Measurements from ENCODE around the gene RARG. TPM values are rescaled to one million over a fixed set of nuclear protein-coding genes. Genes with fewer than 3 reads are reported as not detected.

The RARG gene
- total RNA-seq, 4 donors from 2014 or later = 2.6 to 65.6 (median 28.9) TPM

DNA sequence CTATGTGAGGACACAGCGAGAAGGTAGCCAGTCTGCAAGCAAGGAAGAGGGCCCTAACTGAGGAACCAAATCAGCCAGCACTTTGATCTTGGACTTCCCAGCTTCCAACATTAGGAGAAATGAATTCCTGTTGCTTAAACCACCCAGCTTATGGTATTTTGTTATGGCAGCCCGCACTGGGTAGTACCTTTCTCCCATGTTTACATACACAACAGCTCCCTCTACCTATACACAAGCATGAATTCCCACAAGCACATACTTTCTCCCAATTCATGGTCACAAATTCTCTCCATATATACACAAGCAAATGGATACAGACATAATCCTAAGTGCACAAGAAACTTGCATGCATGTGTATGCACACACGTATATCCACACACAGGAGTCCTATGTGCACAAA lies 32.3 kb downstream of the RARG start:
- H3K27ac ChIP-seq = no peak overlapping the region
- no peak for DNase-seq
- TF ChIP-seq CTCF (IDR thresholded peaks at IDR 0.05) = no peak
- TF ChIP-seq POLR2A (IDR thresholded peaks at IDR 0.05) = no peak
- intact Hi-C loops (cut with DNase I; ENCODE audit: low total_unique reads) = loop anchor here (10.0 kb wide), 1 partner anchor 135 kb away; no protein-coding TSS in a partner anchor
- H3K9me3 ChIP-seq = no peaks in the 10 kb centered on the region
- H3K27me3 ChIP-seq = no peaks in the 10 kb centered on the region
- H3K4me1 ChIP-seq = peaks cover 0 to 6% of the 10 kb centered on the region in 2 donors
- no peak overlapping the region for H3K4me3 ChIP-seq
- no peaks in the 10 kb centered on the region for H3K36me3 ChIP-seq

DNA sequence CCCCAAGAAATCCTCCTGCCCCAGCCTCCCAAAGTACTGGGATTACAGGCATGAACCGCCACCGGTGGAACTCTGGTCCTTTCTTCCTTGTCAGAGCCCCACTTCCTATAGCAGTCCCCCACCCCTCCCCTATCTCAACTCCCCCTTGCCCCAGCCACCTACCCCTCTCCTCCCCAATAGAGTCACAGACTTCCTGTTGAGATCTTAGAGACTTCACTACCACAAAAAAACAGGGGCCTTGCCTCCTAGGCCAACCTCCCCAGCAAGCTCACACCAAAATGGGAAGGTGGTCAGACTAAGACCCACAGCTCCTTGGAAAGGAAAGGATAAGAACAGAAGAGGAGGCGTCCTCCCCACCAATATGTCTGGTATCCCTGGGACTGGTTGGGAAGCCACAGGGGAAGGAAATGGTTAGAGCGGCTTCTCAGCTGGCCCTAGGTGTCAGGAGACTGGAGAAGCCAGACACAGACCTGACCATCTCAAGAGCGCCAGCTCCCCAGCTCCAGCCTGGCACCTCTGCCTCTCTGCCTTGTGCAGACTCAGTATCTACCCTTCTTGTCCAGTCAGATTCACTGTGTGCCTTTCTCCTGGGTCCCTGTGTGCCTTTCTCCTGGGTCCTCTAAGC lies 33.4 kb downstream of the RARG start:
- Histone ChIP-seq H3K27ac (no peak overlapping the region), H3K9me3 (no peaks in the 10 kb centered on the region)
- intact Hi-C loops (cut with DNase I; ENCODE audit: low total_unique reads) = loop anchor here (10.0 kb wide), 1 partner anchor 134 kb away; no protein-coding TSS in a partner anchor

DNA sequence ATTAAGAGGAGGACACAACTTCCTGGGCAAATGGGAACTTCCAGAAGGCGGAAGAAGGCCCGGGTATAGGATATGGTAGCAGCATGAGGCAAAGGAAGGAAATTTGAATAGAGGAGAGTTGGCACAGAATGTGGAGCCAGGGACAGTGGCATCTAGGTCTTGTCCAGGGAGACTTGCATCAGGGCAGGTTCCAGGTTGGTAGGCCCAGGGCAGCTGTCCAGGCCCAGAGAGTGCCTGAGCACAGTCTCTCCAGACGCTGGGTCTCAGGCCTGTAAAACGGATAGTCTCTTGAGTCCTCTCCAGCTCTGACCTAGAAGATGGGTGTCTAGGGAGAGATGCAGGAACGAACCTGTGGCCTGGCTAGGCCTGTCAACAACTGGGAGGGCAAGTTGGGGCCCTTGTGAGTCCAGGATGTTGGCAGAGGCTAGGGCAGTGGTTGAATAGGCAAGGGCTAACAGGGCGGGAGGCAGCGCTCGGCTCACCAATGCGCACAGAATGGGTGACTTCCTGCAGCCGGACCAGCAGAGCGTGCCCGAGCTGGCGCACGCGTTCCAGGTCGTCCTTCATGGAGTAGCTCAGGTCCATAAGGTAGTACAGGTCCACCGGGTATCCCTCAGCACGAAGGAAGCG lies 34.9 kb downstream of the RARG start:
- Histone ChIP-seq H3K36me3 (no peaks in the 10 kb centered on the region), H3K9me3 (no peaks in the 10 kb centered on the region), H3K4me1 (peaks cover 0 to 6% of the 10 kb centered on the region in 2 donors), H3K27me3 (no peaks in the 10 kb centered on the region), H3K27ac (no peak overlapping the region), H3K4me3 (no peak overlapping the region)
- no peak for TF ChIP-seq CTCF (IDR thresholded peaks at IDR 0.05)
- TF ChIP-seq POLR2A (IDR thresholded peaks at IDR 0.05) = no peak
- no peak for DNase-seq
- intact Hi-C loops (cut with DNase I; ENCODE audit: low total_unique reads) = loop anchor here (10.0 kb wide), 1 partner anchor 132 kb away; no protein-coding TSS in a partner anchor

More for the DNA sequence above, 33.4 kb downstream of the RARG start:
- TF ChIP-seq POLR2A (IDR thresholded peaks at IDR 0.05) (no peak), CTCF (IDR thresholded peaks at IDR 0.05) (no peak)
- no peak for DNase-seq
- H3K36me3 ChIP-seq = no peaks in the 10 kb centered on the region
- H3K4me3 ChIP-seq = no peak overlapping the region
- no peaks in the 10 kb centered on the region for H3K27me3 ChIP-seq
- H3K4me1 ChIP-seq = peaks cover 0 to 6% of the 10 kb centered on the region in 2 donors

GRCh38 chr12:53196486-53196885 lies 35.5 kb downstream of the RARG start:
- H3K9me3 ChIP-seq = no peaks in the 10 kb centered on the region
- H3K36me3 ChIP-seq = no peaks in the 10 kb centered on the region
- intact Hi-C loops (cut with DNase I; ENCODE audit: low total_unique reads) = loop anchor here (10.0 kb wide), 1 partner anchor 132 kb away; no protein-coding TSS in a partner anchor
- no peaks in the 10 kb centered on the region for H3K27me3 ChIP-seq
- no peak overlapping the region for H3K4me3 ChIP-seq
- peaks cover 0 to 6% of the 10 kb centered on the region in 2 donors for H3K4me1 ChIP-seq
- no peak for TF ChIP-seq POLR2A (IDR thresholded peaks at IDR 0.05)
- TF ChIP-seq CTCF (IDR thresholded peaks at IDR 0.05) = no peak
- no peak overlapping the region for H3K27ac ChIP-seq
- DNase-seq = no peak
